Measurements from ENCODE around the gene GDI2.

- TF ChIP-seq, protein P1, sequence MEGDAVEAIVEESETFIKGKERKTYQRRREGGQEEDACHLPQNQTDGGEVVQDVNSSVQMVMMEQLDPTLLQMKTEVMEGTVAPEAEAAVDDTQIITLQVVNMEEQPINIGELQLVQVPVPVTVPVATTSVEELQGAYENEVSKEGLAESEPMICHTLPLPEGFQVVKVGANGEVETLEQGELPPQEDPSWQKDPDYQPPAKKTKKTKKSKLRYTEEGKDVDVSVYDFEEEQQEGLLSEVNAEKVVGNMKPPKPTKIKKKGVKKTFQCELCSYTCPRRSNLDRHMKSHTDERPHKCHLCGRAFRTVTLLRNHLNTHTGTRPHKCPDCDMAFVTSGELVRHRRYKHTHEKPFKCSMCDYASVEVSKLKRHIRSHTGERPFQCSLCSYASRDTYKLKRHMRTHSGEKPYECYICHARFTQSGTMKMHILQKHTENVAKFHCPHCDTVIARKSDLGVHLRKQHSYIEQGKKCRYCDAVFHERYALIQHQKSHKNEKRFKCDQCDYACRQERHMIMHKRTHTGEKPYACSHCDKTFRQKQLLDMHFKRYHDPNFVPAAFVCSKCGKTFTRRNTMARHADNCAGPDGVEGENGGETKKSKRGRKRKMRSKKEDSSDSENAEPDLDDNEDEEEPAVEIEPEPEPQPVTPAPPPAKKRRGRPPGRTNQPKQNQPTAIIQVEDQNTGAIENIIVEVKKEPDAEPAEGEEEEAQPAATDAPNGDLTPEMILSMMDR (IDR thresholded peaks at IDR 0.05), result no peak
- no peak for TF ChIP-seq POLR2A (IDR thresholded peaks at IDR 0.05)
- no peak for TF ChIP-seq POLR2AphosphoS5 (IDR thresholded peaks at IDR 0.05)
- no peak for TF ChIP-seq EP300 (IDR thresholded peaks at IDR 0.05)
These were observed 28.7 kb upstream of the GDI2 start for GRCh38 chr10:5841965-5842364.
